GM18858 (cell line): ENCODE measurements around the gene ZNF683.
"Not testable (repeated sequence)": the region's sequence is repeated elsewhere in the genome, so short reads cannot be mapped to it uniquely, and the experiment has no call there.

Experiments
- ATAC-seq: cut with Tn5 transposase; IDR thresholded peaks from one replicate; pipeline ENCODE4 v1.9.1; 2021; ENCODE audit not compliant: unreplicated experiment

The ZNF683 gene

GRCh38 chr1:26338670-26339069 lies 33.9 kb downstream of the ZNF683 start:
- no peak for ATAC-seq

- ATAC-seq: no peak
These were observed 34.9 kb downstream of the ZNF683 start for GRCh38 chr1:26337625-26338024.

- no peak for ATAC-seq
These were observed 35.4 kb downstream of the ZNF683 start for GRCh38 chr1:26337206-26337535.

- ATAC-seq: no peak
These were observed 35.9 kb downstream of the ZNF683 start for GRCh38 chr1:26336477-26337205.

GRCh38 chr1:26335774-26336476 lies 36.6 kb downstream of the ZNF683 start:
- no peak for ATAC-seq

- not testable (repeated sequence) for ATAC-seq
These were observed 39.2 kb downstream of the ZNF683 start for GRCh38 chr1:26333312-26333711.

- ATAC-seq: no peak
These were observed 42.3 kb downstream of the ZNF683 start for GRCh38 chr1:26330276-26330675.

GRCh38 chr1:26329380-26329779 lies 43.2 kb downstream of the ZNF683 start:
- ATAC-seq: not testable (repeated sequence)

- ATAC-seq: no peak
These were observed 44.0 kb downstream of the ZNF683 start for GRCh38 chr1:26328597-26328996.

GRCh38 chr1:26327956-26328362 lies 44.6 kb downstream of the ZNF683 start:
- ATAC-seq: no peak

- no peak for ATAC-seq
These were observed 48.0 kb downstream of the ZNF683 start for GRCh38 chr1:26324550-26324949.

GRCh38 chr1:26323382-26323781 lies 49.2 kb downstream of the ZNF683 start:
- no peak for ATAC-seq

- ATAC-seq: no peak
These were observed 50.6 kb downstream of the ZNF683 start for GRCh38 chr1:26322042-26322331.

GRCh38 chr1:26321315-26322041 lies 51.1 kb downstream of the ZNF683 start:
- no peak for ATAC-seq

GRCh38 chr1:26320896-26321295 lies 51.7 kb downstream of the ZNF683 start:
- no peak for ATAC-seq

- no peak for ATAC-seq
These were observed 54.0 kb downstream of the ZNF683 start for GRCh38 chr1:26318338-26319064.

GRCh38 chr1:26317612-26318337 lies 54.8 kb downstream of the ZNF683 start, which contains the start of gene CD52:
CD52 (plus strand) TSS chr1:26317958; CDS start chr1:26318018, 60 bp downstream.
- no peak for ATAC-seq

- ATAC-seq: no peak
These were observed 55.4 kb downstream of the ZNF683 start for GRCh38 chr1:26317146-26317545.

- ATAC-seq: no peak
These were observed 56.4 kb downstream of the ZNF683 start for GRCh38 chr1:26315874-26316850.

GRCh38 chr1:26314501-26314900 lies 58.0 kb downstream of the ZNF683 start:
- ATAC-seq: no peak
